GM19328 (cell line): Measurements from ENCODE around the gene TRAF7.

Experiments used
- ATAC-seq: cut with Tn5 transposase; IDR thresholded peaks from one replicate; pipeline ENCODE4 v1.9.1; 2021; ENCODE audit warnings: mild to moderate bottlenecking, moderate library complexity; ENCODE audit not compliant: unreplicated experiment

The TRAF7 gene

GRCh38 chr16:2180962-2181923 is 25.7 kb downstream of the TRAF7 start:
- no peak for ATAC-seq

DNA sequence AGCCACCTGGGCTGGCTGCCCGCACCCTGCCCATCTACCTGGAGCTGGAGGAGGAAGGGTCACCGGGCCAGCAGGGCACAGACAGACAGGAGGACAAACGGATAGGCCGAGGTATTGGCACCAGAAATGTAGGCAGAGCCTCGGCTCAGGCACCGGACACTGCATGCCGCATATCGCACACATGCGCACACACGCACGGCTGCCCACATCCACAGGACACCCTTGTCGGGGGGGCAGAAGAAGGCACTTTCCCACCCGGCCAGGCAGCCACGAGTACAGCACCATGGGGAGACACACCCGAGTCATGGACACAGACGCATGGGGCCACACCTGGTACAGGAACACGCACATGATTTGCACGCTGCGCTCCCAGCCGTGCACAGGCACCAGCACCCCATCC is 26.4 kb downstream of the TRAF7 start:
- ATAC-seq = no peak

GRCh38 chr16:2183671-2184070 is 28.1 kb downstream of the TRAF7 start:
- no peak for ATAC-seq

GRCh38 chr16:2184346-2184745 is 28.8 kb downstream of the TRAF7 start:
- ATAC-seq = no peak

DNA sequence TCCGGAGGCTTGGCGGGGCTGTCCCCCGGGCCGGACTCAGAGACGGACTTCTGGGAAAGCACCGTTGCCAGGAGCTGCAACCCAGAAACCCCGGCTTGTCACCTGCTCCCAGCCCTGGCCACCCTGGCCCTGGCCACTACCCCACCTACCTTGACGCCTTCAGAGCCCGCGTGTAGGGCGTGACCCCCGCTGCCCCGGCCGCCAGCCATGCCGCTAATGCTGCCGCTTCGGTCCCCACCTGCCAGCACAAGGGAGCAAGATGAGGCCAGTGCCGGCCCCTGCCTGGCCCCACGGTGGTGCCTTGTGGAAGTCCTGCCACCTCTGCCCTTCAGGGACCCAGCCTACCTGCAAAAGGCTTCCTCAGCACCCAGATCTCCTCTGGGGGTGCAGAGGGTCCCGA is 29.4 kb downstream of the TRAF7 start:
- ATAC-seq = no peak

- no peak for ATAC-seq
Measured at GRCh38 chr16:2186064-2186463, 30.5 kb downstream of the TRAF7 start.

- no peak for ATAC-seq
Measured at GRCh38 chr16:2186505-2186904, 30.9 kb downstream of the TRAF7 start.

GRCh38 chr16:2187212-2187611 is 31.6 kb downstream of the TRAF7 start:
- no peak for ATAC-seq

DNA sequence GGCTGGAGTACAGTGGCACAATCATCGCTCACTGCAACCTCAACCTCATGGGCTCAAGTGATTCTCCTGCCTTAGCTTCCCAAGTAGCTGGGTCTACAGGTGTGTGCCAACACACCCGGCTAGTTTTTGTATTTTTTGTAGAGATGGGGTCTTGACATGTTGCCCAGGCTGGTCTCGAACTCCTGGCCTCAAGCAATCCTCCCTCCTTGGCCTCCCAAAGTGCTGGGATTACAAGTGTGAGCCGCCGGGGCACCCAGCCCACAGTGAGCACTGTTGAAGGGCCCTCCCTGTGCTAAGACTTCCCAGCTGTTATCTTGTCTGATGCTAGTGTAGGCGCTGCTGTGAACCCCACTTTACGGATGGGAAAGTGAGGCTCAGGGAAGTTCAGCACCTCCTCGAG is 32.8 kb downstream of the TRAF7 start:
- no peak for ATAC-seq

GRCh38 chr16:2189252-2189893 is 33.8 kb downstream of the TRAF7 start:
- ATAC-seq = no peak

DNA sequence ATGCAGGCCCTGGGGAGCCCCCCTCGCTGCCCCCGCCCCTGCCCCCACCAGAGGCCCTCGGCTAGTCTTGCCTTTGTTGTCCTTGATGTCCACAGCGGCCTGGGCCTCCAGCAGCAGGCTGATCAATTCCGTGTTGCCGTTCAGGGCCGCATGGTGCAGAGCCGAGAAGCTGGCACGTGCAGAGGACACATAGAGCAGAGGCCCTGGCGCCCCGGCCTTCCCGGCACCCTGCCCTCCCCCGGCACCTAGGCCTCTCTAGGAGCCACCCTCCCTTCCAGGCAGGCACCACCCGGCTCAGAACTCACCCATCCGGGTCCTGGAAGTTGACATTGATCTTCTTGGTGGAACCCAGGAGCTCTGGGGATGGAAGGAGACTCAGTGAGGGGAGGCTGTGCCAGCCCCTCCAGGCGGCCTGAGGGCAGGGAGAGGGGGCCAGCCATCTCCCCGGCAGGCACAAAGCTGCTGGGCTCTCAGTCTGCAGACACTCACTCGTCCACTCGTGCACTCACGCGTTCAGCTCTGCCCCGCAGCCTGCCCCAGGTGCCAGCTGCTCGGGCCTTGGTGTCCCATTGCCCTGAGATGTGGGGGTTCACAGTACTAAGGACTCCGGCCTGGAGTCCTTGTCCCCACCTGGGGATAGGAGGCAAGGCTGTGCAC is 34.5 kb downstream of the TRAF7 start:
- ATAC-seq = no peak

DNA sequence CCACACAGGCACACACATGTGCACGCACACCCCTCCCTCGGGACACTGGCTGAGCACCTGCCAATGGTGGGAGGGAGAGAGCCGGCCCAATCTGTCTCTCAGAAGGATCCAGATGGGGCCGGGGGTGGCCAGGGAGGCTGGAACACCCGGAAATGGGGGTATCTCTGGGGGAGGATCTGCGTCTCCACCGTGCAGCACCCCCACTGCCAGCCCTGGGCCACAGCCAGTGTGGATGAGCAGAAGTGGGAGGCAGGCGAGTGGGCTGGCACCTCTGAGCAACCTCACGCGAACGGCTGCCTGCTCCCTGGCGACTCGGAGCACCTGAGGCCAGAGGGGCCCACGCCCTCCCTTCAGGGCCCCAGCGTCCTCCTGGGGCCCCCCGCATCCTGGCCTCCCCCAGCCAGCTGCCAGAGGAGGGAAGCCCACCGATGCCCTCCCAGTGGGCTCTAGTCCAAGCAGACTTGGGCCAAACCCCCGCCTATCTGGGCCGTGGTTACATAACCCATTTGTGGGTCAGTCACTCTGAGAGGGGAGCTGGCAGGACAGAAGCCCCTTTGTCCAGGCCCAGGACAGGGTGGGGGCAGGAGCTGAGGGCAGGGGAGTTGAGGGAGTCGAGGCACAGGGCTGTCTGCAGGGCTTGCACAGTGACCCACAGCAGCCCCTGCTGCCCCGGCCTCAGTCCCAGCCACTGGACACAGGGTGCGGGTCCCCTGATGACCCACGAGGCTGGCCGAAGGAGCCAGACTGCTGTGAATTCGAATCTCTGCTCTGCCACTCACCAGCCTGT is 35.3 kb downstream of the TRAF7 start:
- no peak for ATAC-seq

DNA sequence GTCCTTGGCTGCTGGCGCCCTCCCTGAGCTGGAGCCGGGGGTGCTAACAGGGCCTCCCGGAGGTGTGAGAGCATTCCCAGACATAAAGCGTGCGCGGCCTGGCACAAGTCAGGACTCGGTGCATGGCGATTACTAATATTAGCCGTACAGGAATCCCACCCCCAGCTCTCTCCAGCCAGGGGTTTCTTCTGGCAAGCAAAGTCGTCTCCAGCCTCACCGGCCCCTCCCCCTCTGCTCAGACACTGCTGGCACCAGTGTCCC is 35.8 kb downstream of the TRAF7 start:
- no peak for ATAC-seq

- ATAC-seq = no peak
Measured at GRCh38 chr16:2194166-2194834, 38.7 kb downstream of the TRAF7 start.

GRCh38 chr16:2194852-2195321 is 39.3 kb downstream of the TRAF7 start:
- ATAC-seq = no peak

DNA sequence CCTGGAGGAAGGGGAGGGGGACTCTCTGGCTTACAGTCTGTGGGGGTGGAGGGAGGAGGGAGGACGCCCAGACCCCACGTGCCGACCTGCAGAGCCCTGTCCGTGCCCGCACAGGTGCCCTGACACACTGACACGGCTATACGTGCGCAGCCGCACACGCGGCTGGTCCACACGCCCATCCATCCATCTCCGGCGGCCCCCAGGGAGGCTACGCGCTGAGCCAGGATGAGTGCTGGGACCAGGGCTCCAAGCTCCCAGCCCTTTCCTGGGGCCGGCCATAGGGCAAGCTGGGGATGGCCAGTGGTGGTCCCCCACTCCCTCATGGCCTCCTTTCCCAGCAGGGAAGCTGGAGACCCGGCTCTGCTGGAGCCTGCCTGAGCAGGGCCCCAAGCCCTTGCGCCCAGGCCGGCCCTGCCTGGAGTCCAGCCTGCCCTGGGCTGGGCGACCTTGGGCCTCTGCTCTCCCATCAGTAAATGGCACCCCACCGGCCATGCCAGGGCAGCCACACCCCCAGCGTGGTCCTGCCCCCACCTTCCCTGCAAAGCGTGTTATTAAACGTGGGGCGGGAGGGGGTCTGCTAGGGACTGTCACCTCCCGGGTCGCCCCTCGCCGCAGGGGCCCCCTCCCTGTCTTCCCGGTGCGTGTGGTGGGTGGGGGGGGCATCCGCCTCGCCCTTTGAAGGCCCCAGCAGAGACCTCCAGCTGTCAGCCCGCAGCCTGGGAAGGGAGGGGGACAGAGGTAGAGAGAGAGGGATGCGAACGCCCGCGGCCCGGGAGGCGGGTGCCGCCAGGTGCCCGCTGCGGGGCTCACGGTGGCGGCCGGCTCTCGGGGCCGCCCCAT is 40.0 kb downstream of the TRAF7 start:
- ATAC-seq = no peak

DNA sequence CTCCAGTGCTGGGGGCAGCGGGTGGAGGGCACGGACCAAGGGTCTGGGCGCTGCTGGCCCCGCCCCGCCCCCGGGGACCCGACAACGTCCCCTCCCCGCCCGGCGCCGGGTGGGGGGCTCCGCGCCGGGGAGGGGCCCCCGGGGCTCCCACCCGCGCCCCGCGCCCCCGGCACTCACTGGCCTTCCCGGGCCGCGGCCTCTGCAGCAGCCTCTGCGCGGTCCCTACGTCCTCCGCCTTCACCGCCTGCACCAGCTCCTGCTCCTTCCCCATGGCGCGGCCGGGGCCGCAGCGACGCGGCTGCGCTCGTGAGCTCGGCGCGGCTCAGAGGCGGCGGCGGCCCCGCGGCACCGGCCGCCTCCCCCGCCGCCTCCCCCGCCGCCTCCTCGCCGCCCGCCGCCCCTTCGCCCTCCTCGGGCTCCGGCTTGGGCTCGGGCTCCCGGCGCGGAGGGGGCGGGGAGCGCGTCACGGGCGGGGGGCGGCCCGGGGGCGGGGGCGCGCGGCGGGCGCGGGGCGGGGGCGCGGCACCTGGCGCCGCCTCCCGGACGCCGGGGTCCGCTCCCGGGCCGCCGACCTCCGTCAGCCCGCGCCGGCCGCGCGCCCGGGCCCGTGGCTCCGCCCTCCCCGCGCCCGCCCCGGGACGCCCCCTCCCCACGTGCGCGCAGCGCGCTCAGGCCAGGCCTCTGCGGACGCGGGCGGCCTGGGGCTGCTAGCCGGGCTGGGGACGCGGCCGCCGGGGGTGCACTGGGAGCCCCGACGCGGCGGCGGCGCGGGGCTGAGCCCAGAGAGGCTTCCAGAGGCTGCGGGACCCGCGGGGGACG is 40.8 kb downstream of the TRAF7 start, which contains the start of gene CASKIN1:
CASKIN1 (minus strand) TSS at position 444 of the 819 bp plus-strand sequence; CDS start at position 271, 173 bp downstream.
- no peak for ATAC-seq

- no peak for ATAC-seq
Measured at GRCh38 chr16:2196981-2197511, 41.5 kb downstream of the TRAF7 start.
